Neuronal stem cell (in vitro differentiated cells): Measurements from ENCODE around the gene SLC38A10. TPM values are rescaled to one million over a fixed set of nuclear protein-coding genes. Genes with fewer than 3 reads are reported as not detected.
A peak's percentile ranks its signal among the peaks of the same experiment; 100 is the strongest.

ENCODE experiments used
- DNase-seq: peaks from one replicate; pipeline ENCODE4 v3.0.0-alpha.2; 2013; ENCODE audit warnings: low spot score
- H2AFZ ChIP-seq: one replicate; pipeline ENCODE4 v1.6.1; 2013; ENCODE audit warnings: mild to moderate bottlenecking, low read length, inconsistent platforms
- H2AK5ac ChIP-seq: 2 replicates; pipeline ENCODE4 v1.6.1; 2013; ENCODE audit warnings: low read depth, mild to moderate bottlenecking, inconsistent platforms, low read length, moderate library complexity, mixed read lengths
- H2BK120ac ChIP-seq: 2 replicates; pipeline ENCODE4 v1.6.1; 2013; ENCODE audit warnings: low read depth, mild to moderate bottlenecking, inconsistent platforms, low read length, moderate library complexity, mixed read lengths
- H2BK12ac ChIP-seq: one replicate; pipeline ENCODE4 v1.6.1; 2013; ENCODE audit warnings: low read length, inconsistent platforms
- H2BK15ac ChIP-seq: 2 replicates; pipeline ENCODE4 v1.6.1; 2013; ENCODE audit warnings: mild to moderate bottlenecking, low read length, inconsistent platforms, mixed read lengths
- H2BK5ac ChIP-seq: one replicate; pipeline ENCODE4 v1.6.1; 2013; ENCODE audit warnings: inconsistent platforms, mild to moderate bottlenecking, low read length, moderate library complexity
- H3K14ac ChIP-seq: one replicate; pipeline ENCODE4 v1.6.1; 2013; ENCODE audit warnings: low read length, inconsistent platforms
- H3K18ac ChIP-seq: 2 replicates; pipeline ENCODE4 v1.6.1; 2013; ENCODE audit warnings: low read length, inconsistent platforms
- H3K23ac ChIP-seq: 2 replicates; pipeline ENCODE4 v1.6.1; 2013; ENCODE audit warnings: low read depth, mild to moderate bottlenecking, mixed read lengths, low read length, inconsistent platforms; ENCODE audit not compliant: poor library complexity
- H3K27ac ChIP-seq: replicated peaks from 3 replicates; pipeline ENCODE4 v1.5.1; 2013; ENCODE audit warnings: low read length, inconsistent platforms
- H3K27me3 ChIP-seq, 3 experiments: 2 replicates each; pipeline ENCODE4 v1.6.1; 2013; ENCODE audit warnings: low read length in 3 of 3, mild to moderate bottlenecking in 2 of 3, inconsistent platforms in 1 of 3, low read depth in 1 of 3, mixed read lengths in 1 of 3, moderate library complexity in 1 of 3; ENCODE audit not compliant: control insufficient read depth in 3 of 3, insufficient read depth in 3 of 3
- H3K36me3 ChIP-seq, 2 donors: replicated peaks in 1 of 2; 2 replicates each; pipeline ENCODE4 v1.6.1; 2013; ENCODE audit warnings: low read length in 2 of 2; ENCODE audit not compliant: control insufficient read depth in 2 of 2, insufficient read depth in 2 of 2
- H3K4ac ChIP-seq: 2 replicates; pipeline ENCODE4 v1.6.1; 2013; ENCODE audit warnings: inconsistent platforms, mild to moderate bottlenecking, low read length, moderate library complexity
- H3K4me1 ChIP-seq, 2 donors: 1 replicate in 1 of 2; 2 replicates in 1 of 2; pipeline ENCODE4 v1.6.1; 2013; ENCODE audit warnings: low read length in 2 of 2, low read depth in 1 of 2; ENCODE audit not compliant: control insufficient read depth in 2 of 2, insufficient read depth in 1 of 2
- H3K4me2 ChIP-seq: one replicate; pipeline ENCODE4 v1.6.1; 2013; ENCODE audit warnings: mild to moderate bottlenecking, low read length, inconsistent platforms; ENCODE audit not compliant: insufficient read depth, poor library complexity, severe bottlenecking
- H3K4me3 ChIP-seq, 2 donors: 2 replicates each; pipeline ENCODE4 v1.5.1; 2013; ENCODE audit warnings: low read length in 2 of 2, mild to moderate bottlenecking in 2 of 2, inconsistent platforms in 1 of 2, moderate library complexity in 1 of 2
- H3K79me1 ChIP-seq: one replicate; pipeline ENCODE4 v1.6.1; 2013; ENCODE audit warnings: low read depth, mild to moderate bottlenecking, inconsistent platforms, low read length, moderate library complexity
- H3K9ac ChIP-seq: one replicate; pipeline ENCODE4 v1.6.1; 2013; ENCODE audit warnings: mild to moderate bottlenecking, low read depth, low read length, inconsistent platforms; ENCODE audit not compliant: poor library complexity
- H3K9me3 ChIP-seq, 2 donors: replicated peaks in 1 of 2; 2 replicates each; pipeline versions ENCODE3 to v1.6.1; 2013; ENCODE audit warnings: low read length in 2 of 2, mild to moderate bottlenecking in 2 of 2, inconsistent platforms in 1 of 2, low read depth in 1 of 2, mixed read lengths in 1 of 2, moderate library complexity in 1 of 2; ENCODE audit not compliant: control insufficient read depth in 2 of 2, insufficient read depth in 1 of 2
- H4K8ac ChIP-seq: one replicate; pipeline ENCODE4 v1.6.1; 2013; ENCODE audit warnings: low read depth, mild to moderate bottlenecking, inconsistent platforms, low read length, moderate library complexity
- H4K91ac ChIP-seq: one replicate; pipeline ENCODE4 v1.6.1; 2013; ENCODE audit warnings: low read length, low read depth, mild to moderate bottlenecking, inconsistent platforms; ENCODE audit not compliant: poor library complexity
- WGBS, 2 donors: extraction: QIAGEN DNeasy Blood & Tissue Kit; methylation state at CpG; one replicate each; pipeline ENCODE4 v1.1.7; 2013; ENCODE audit warnings: missing lambda C conversion rate in 2 of 2, mixed read lengths in 1 of 2; ENCODE audit not compliant: insufficient read length in 2 of 2, insufficient replicate concordance in 1 of 2; ENCODE audit errors: extremely low coverage in 2 of 2; 5-methylcytosine and 5-hydroxymethylcytosine counted together
- polyA plus RNA-seq, 2 experiments: library from polyadenylated mRNA; stranded (reverse); fragments of 200-250 nt; gene quantifications; one replicate each; pipeline ENCODE4 v1.2.3, GENCODE V29; 2013

Gene SLC38A10
- 7.2 TPM for polyA plus RNA-seq (2013, experiment 1 of 2)
- 7.3 TPM for polyA plus RNA-seq (2013, experiment 2 of 2)

- H3K27ac ChIP-seq: no peak within 1 kb of the TSS
Observed at GRCh38 chr17:81295031-81295675, at the start of gene SLC38A10. Gene SLC38A10, minus strand, starts transcription at chr17:81295307. Its CDS starts 386 bp downstream, at chr17:81294921.

GRCh38 chr17:81342269-81343070, 47.4 kb upstream of the SLC38A10 start:
- H4K91ac ChIP-seq: no peak overlapping the region
- peaks cover 21% of the 10 kb centered on the region for H3K79me1 ChIP-seq
- H3K9ac ChIP-seq: peak overlapping the region; percentile 90
- H3K4me1 ChIP-seq: peaks cover 28 to 40% of the 10 kb centered on the region in 2 donors
- peak overlapping the region; percentile 95 to 100 for H3K4me3 ChIP-seq
- H3K27me3 ChIP-seq: peaks cover 0 to 19% (median 0%) of the 10 kb centered on the region in 3 experiments
- peak overlapping the region; percentile 25 for H3K23ac ChIP-seq
- peak overlapping the region; percentile 8 for H2BK15ac ChIP-seq
- no peak overlapping the region for H3K4ac ChIP-seq
- H3K18ac ChIP-seq: peak overlapping the region; percentile 98
- H2AK5ac ChIP-seq: peak overlapping the region; percentile 99
- peak overlapping the region; percentile 13 for H2BK5ac ChIP-seq
- no peak overlapping the region for H2BK120ac ChIP-seq
- H2BK12ac ChIP-seq: no peak overlapping the region
- H3K36me3 ChIP-seq: peaks cover 0 to 9% of the 10 kb centered on the region in 2 donors
- H3K27ac ChIP-seq: peak overlapping the region; percentile 84
- no CpG with 5 or more reads among the region's 55 CpGs for whole genome bisulfite sequencing, 2 donors
- no peak overlapping the region for H3K14ac ChIP-seq
- no peak for DNase-seq
- H3K4me2 ChIP-seq: peak overlapping the region; percentile 94
- no peak overlapping the region for H4K8ac ChIP-seq
- H2AFZ ChIP-seq: no peak overlapping the region
- H3K9me3 ChIP-seq: no peaks in the 10 kb centered on the region

More at GRCh38 chr17:81295031-81295675, at the start of gene SLC38A10:
- Histone ChIP-seq H4K91ac (no peak within 1 kb of the TSS), H3K36me3 (peaks cover 0 to 5% of the 10 kb centered on the region in 2 donors), H3K9ac (peak within 1 kb of the TSS; percentile 94), H4K8ac (no peak within 1 kb of the TSS), H2AK5ac (peak within 1 kb of the TSS; percentile 75), H2BK12ac (peak within 1 kb of the TSS; percentile 22), H3K9me3 (no peaks in the 10 kb centered on the region), H3K4me2 (peak within 1 kb of the TSS; percentile 98), H3K4ac (peak within 1 kb of the TSS; percentile 37), H2BK120ac (no peak within 1 kb of the TSS), H3K27me3 (no peaks in the 10 kb centered on the region), H3K18ac (peak within 1 kb of the TSS; percentile 94), H2BK15ac (no peak within 1 kb of the TSS), H3K4me3 (peak within 1 kb of the TSS; percentile 66 to 87), H3K79me1 (peaks cover 15% of the 10 kb centered on the region), H2BK5ac (peak within 1 kb of the TSS; percentile 7), H3K23ac (peak within 1 kb of the TSS; percentile 98), H3K14ac (peak within 1 kb of the TSS; percentile 56), H3K4me1 (peaks cover 5 to 9% of the 10 kb centered on the region in 2 donors), H2AFZ (peak within 1 kb of the TSS; percentile 94)
- DNase-seq: peak; percentile 66
- WGBS, 2 donors: no CpG with 5 or more reads among the region's 59 CpGs

- Histone ChIP-seq H3K79me1 (peaks cover 21% of the 10 kb centered on the region), H2AFZ (no peak overlapping the region), H2BK15ac (peak overlapping the region; percentile 49), H2BK120ac (no peak overlapping the region), H3K23ac (peak overlapping the region; percentile 52), H4K91ac (no peak overlapping the region), H2BK12ac (no peak overlapping the region), H4K8ac (no peak overlapping the region), H3K18ac (peak overlapping the region; percentile 80), H3K9me3 (no peaks in the 10 kb centered on the region), H2AK5ac (peak overlapping the region; percentile 77), H3K36me3 (peaks cover 0 to 9% of the 10 kb centered on the region in 2 donors), H2BK5ac (no peak overlapping the region), H3K27me3 (peaks cover 0 to 11% (median 0%) of the 10 kb centered on the region in 3 experiments), H3K4ac (no peak overlapping the region), H3K4me2 (peak overlapping the region; percentile 94), H3K4me3 (peak overlapping the region; percentile 67 to 100), H3K9ac (peak overlapping the region; percentile 85), H3K27ac (no peak overlapping the region), H3K14ac (peak overlapping the region; percentile 27), H3K4me1 (peaks cover 32 to 40% of the 10 kb centered on the region in 2 donors)
- no CpG with 5 or more reads among the region's 83 CpGs for WGBS, 2 donors
- no peak for DNase-seq
Observed at GRCh38 chr17:81341516-81342268, 46.6 kb upstream of the SLC38A10 start.
